ENCODE measurements around the gene MELTF.
A peak's percentile ranks its signal among the peaks of the same experiment; 100 is the strongest.

Gene MELTF

GRCh38 chr3:197021231-197021630 lies 8.4 kb downstream of the MELTF start:
- peaks cover 8% of the 10 kb centered on the region for H3K4me1 Mint-ChIP-seq
- no peak for ATAC-seq
- H3K9me3 Mint-ChIP-seq, result no peaks in the 10 kb centered on the region
- H3K27ac Mint-ChIP-seq, result no peak overlapping the region
- H3K4me3 Mint-ChIP-seq, result no peak overlapping the region
- DNase-seq (ENCODE audit: low spot score in 2 of 2), result no peak
- no peaks in the 10 kb centered on the region for H3K36me3 Mint-ChIP-seq

- H3K9me3 Mint-ChIP-seq, result no peaks in the 10 kb centered on the region
- H3K4me3 Mint-ChIP-seq, result no peak overlapping the region
- H3K4me1 Mint-ChIP-seq, result peaks cover 8% of the 10 kb centered on the region
- no peak overlapping the region for H3K27ac Mint-ChIP-seq
- H3K36me3 Mint-ChIP-seq, result no peaks in the 10 kb centered on the region
- no peak for ATAC-seq
- DNase-seq (ENCODE audit: low spot score in 2 of 2), result no peak
Observed at GRCh38 chr3:197019535-197019934, 10.1 kb downstream of the MELTF start.

GRCh38 chr3:197019021-197019420 lies 10.6 kb downstream of the MELTF start:
- Mint-ChIP-seq H3K36me3 (no peaks in the 10 kb centered on the region), H3K4me1 (peaks cover 8% of the 10 kb centered on the region)

GRCh38 chr3:197017003-197017402 lies 12.6 kb downstream of the MELTF start:
- no peaks in the 10 kb centered on the region for H3K36me3 Mint-ChIP-seq
- no peak overlapping the region for H3K4me3 Mint-ChIP-seq
- H3K4me1 Mint-ChIP-seq, result no peaks in the 10 kb centered on the region
- no peak for ATAC-seq
- no peaks in the 10 kb centered on the region for H3K9me3 Mint-ChIP-seq
- no peak for DNase-seq (ENCODE audit: low spot score in 2 of 2)
- no peak overlapping the region for H3K27ac Mint-ChIP-seq

More at GRCh38 chr3:197019021-197019420, 10.6 kb downstream of the MELTF start:
- Mint-ChIP-seq H3K9me3 (no peaks in the 10 kb centered on the region), H3K4me3 (no peak overlapping the region), H3K27ac (no peak overlapping the region)
- ATAC-seq (no peak), DNase-seq (ENCODE audit: low spot score in 2 of 2) (no peak)

GRCh38 chr3:197015790-197016736 lies 13.6 kb downstream of the MELTF start:
- ATAC-seq (peak; percentile 12), DNase-seq (ENCODE audit: low spot score in 2 of 2) (no peak)
- H3K27ac Mint-ChIP-seq, result peak overlapping the region; percentile 11
- H3K36me3 Mint-ChIP-seq, result no peaks in the 10 kb centered on the region
- no peaks in the 10 kb centered on the region for H3K4me1 Mint-ChIP-seq
- no peaks in the 10 kb centered on the region for H3K9me3 Mint-ChIP-seq
- H3K4me3 Mint-ChIP-seq, result no peak overlapping the region

- Mint-ChIP-seq H3K4me3 (no peak overlapping the region), H3K9me3 (no peaks in the 10 kb centered on the region), H3K36me3 (no peaks in the 10 kb centered on the region), H3K27ac (peak overlapping the region; percentile 11), H3K4me1 (no peaks in the 10 kb centered on the region)
- DNase-seq (ENCODE audit: low spot score in 2 of 2), result no peak
- no peak for ATAC-seq
Observed at GRCh38 chr3:197014942-197015575, 14.6 kb downstream of the MELTF start.

- H3K4me3 Mint-ChIP-seq, result no peak overlapping the region
- H3K27ac Mint-ChIP-seq, result no peak overlapping the region
- H3K36me3 Mint-ChIP-seq, result no peaks in the 10 kb centered on the region
- ATAC-seq, result no peak
- no peaks in the 10 kb centered on the region for H3K4me1 Mint-ChIP-seq
- H3K9me3 Mint-ChIP-seq, result no peaks in the 10 kb centered on the region
- DNase-seq (ENCODE audit: low spot score in 2 of 2), result no peak
Observed at GRCh38 chr3:197014024-197014423, 15.6 kb downstream of the MELTF start.

- Mint-ChIP-seq H3K36me3 (no peaks in the 10 kb centered on the region), H3K27ac (no peak overlapping the region), H3K4me3 (no peak overlapping the region), H3K4me1 (no peaks in the 10 kb centered on the region), H3K9me3 (no peaks in the 10 kb centered on the region)
- DNase-seq (ENCODE audit: low spot score in 2 of 2) (no peak), ATAC-seq (no peak)
Observed at GRCh38 chr3:197012540-197012883, 17.1 kb downstream of the MELTF start.

GRCh38 chr3:197011780-197012539 lies 17.7 kb downstream of the MELTF start:
- Mint-ChIP-seq H3K4me1 (no peaks in the 10 kb centered on the region), H3K36me3 (no peaks in the 10 kb centered on the region), H3K9me3 (no peaks in the 10 kb centered on the region), H3K27ac (no peak overlapping the region), H3K4me3 (no peak overlapping the region)
- ATAC-seq (no peak), DNase-seq (ENCODE audit: low spot score in 2 of 2) (no peak)

GRCh38 chr3:197010556-197011351 lies 18.9 kb downstream of the MELTF start:
- no peaks in the 10 kb centered on the region for H3K9me3 Mint-ChIP-seq
- ATAC-seq (no peak), DNase-seq (ENCODE audit: low spot score in 2 of 2) (no peak)
- H3K4me1 Mint-ChIP-seq, result no peaks in the 10 kb centered on the region
- H3K36me3 Mint-ChIP-seq, result no peaks in the 10 kb centered on the region
- no peak overlapping the region for H3K4me3 Mint-ChIP-seq
- H3K27ac Mint-ChIP-seq, result no peak overlapping the region

GRCh38 chr3:197009532-197010019 lies 20.0 kb downstream of the MELTF start:
- H3K9me3 Mint-ChIP-seq, result no peaks in the 10 kb centered on the region
- no peak for DNase-seq (ENCODE audit: low spot score in 2 of 2)
- H3K27ac Mint-ChIP-seq, result no peak overlapping the region
- peaks cover 10% of the 10 kb centered on the region for H3K4me1 Mint-ChIP-seq
- no peak for ATAC-seq
- H3K36me3 Mint-ChIP-seq, result no peaks in the 10 kb centered on the region
- no peak overlapping the region for H3K4me3 Mint-ChIP-seq

- Mint-ChIP-seq H3K4me3 (no peak overlapping the region), H3K9me3 (no peaks in the 10 kb centered on the region), H3K27ac (no peak overlapping the region), H3K36me3 (no peaks in the 10 kb centered on the region), H3K4me1 (peaks cover 17% of the 10 kb centered on the region)
- ATAC-seq (no peak), DNase-seq (ENCODE audit: low spot score in 2 of 2) (no peak)
Observed at GRCh38 chr3:197008436-197009209, 21.0 kb downstream of the MELTF start.

- ATAC-seq (no peak), DNase-seq (ENCODE audit: low spot score in 2 of 2) (no peak)
- Mint-ChIP-seq H3K4me3 (no peak overlapping the region), H3K4me1 (peaks cover 17% of the 10 kb centered on the region), H3K36me3 (no peaks in the 10 kb centered on the region), H3K9me3 (no peaks in the 10 kb centered on the region), H3K27ac (no peak overlapping the region)
Observed at GRCh38 chr3:197007953-197008352, 21.7 kb downstream of the MELTF start.

GRCh38 chr3:197007296-197007940 lies 22.2 kb downstream of the MELTF start:
- DNase-seq (ENCODE audit: low spot score in 2 of 2) (no peak), ATAC-seq (no peak)
- H3K4me3 Mint-ChIP-seq, result no peak overlapping the region
- no peaks in the 10 kb centered on the region for H3K36me3 Mint-ChIP-seq
- H3K9me3 Mint-ChIP-seq, result no peaks in the 10 kb centered on the region
- peaks cover 17% of the 10 kb centered on the region for H3K4me1 Mint-ChIP-seq
- no peak overlapping the region for H3K27ac Mint-ChIP-seq

Measured in stimulated activated effector memory CD8-positive, alpha-beta T cell treated with anti-CD3 and anti-CD28 coated beads, Interleukin-12 subunit alpha, Interleukin-12 subunit beta, amount 100 ng/mL, for 72 hours (primary cell).